CD4-positive, alpha-beta T cell treated with Interferon alpha-2 for 1 hour (primary cell): ENCODE data around the gene TALDO1.
"Not testable (repeated sequence)": the region's sequence is repeated elsewhere in the genome, so short reads cannot be mapped to it uniquely, and the experiment has no call there.

ENCODE experiments used
- DNase-seq, 2 donors: peaks; one replicate each; pipeline ENCODE4 v3.0.0-alpha.2; 2020 to 2022

The TALDO1 gene

GRCh38 chr11:719214-720016 lies 27.8 kb upstream of the TALDO1 start:
- DNase-seq, result no peak

- no peak for DNase-seq
These were observed 27.1 kb upstream of the TALDO1 start for GRCh38 chr11:720017-720641.

GRCh38 chr11:720642-721246 lies 26.5 kb upstream of the TALDO1 start:
- DNase-seq, result peak in 1 of 2 donors; percentile 44

- DNase-seq, result no peak
These were observed 26.0 kb upstream of the TALDO1 start for GRCh38 chr11:721247-721740.

- peak; percentile 67 to 71 for DNase-seq
These were observed 25.4 kb upstream of the TALDO1 start for GRCh38 chr11:721741-722345.

GRCh38 chr11:722346-722811 lies 24.9 kb upstream of the TALDO1 start:
- no peak for DNase-seq

GRCh38 chr11:723120-723883 lies 24.0 kb upstream of the TALDO1 start:
- peak; percentile 66 to 75 for DNase-seq

GRCh38 chr11:724049-724777 lies 23.1 kb upstream of the TALDO1 start:
- no peak for DNase-seq

- no peak for DNase-seq
These were observed 22.4 kb upstream of the TALDO1 start for GRCh38 chr11:724778-725386.

GRCh38 chr11:725624-726202 lies 21.6 kb upstream of the TALDO1 start:
- DNase-seq, result no peak

GRCh38 chr11:726278-727220 lies 20.7 kb upstream of the TALDO1 start:
- DNase-seq, result peak; percentile 37 to 60

- DNase-seq, result no peak
These were observed 20.0 kb upstream of the TALDO1 start for GRCh38 chr11:727281-727701.

GRCh38 chr11:727859-728748 lies 19.2 kb upstream of the TALDO1 start:
- DNase-seq, result peak; percentile 78 to 86

- no peak for DNase-seq
These were observed 18.3 kb upstream of the TALDO1 start for GRCh38 chr11:728901-729491.

- DNase-seq, result no peak
These were observed 17.7 kb upstream of the TALDO1 start for GRCh38 chr11:729492-730074.

- DNase-seq, result no peak
These were observed 14.2 kb upstream of the TALDO1 start for GRCh38 chr11:733072-733471.

- DNase-seq, result not testable (repeated sequence)
These were observed 12.7 kb upstream of the TALDO1 start for GRCh38 chr11:734541-734940.

GRCh38 chr11:737366-737765 lies 9.9 kb upstream of the TALDO1 start:
- no peak for DNase-seq
